Measurements from ENCODE around the gene ZNF668.

- no peak for TF ChIP-seq CTCF (IDR thresholded peaks at IDR 0.05; ENCODE audit: poor library complexity)
- TF ChIP-seq EZH2 (IDR thresholded peaks at IDR 0.05; ENCODE audit: borderline replicate concordance), result no peak
- TF ChIP-seq EZH2phosphoT487 (IDR thresholded peaks at IDR 0.05; ENCODE audit: low read depth, severe bottlenecking, unreplicated experiment), result no peak
These were observed 12.1 kb downstream of the ZNF668 start for GRCh38 chr16:31061813-31062440.
